Uterus (tissue), 4 donors: ENCODE results near the gene CENPN. TPM values are rescaled to one million over a fixed set of nuclear protein-coding genes. Genes with fewer than 3 reads are reported as not detected.

Experiments used
- DNase-seq, 2 donors: peaks; one replicate each; pipeline ENCODE4 v3.0.0-alpha.2; 2019 to 2020
- H3K27ac ChIP-seq, 2 donors: fragments of 200-600 bp; sonication (generic); 1 replicate in 1 of 2; 2 replicates in 1 of 2; pipeline ENCODE4 v1.5.1; 2016 to 2018
- H3K27me3 ChIP-seq, 2 donors: fragments of 200-600 bp; sonication (generic); one replicate each; pipeline ENCODE4 v1.5.1; 2018 to 2019; ENCODE audit warnings: control low read depth in 1 of 2
- H3K36me3 ChIP-seq, 2 donors: fragments of 200-600 bp; sonication (generic); one replicate each; pipeline ENCODE4 v1.5.1; 2019; ENCODE audit warnings: control low read depth in 1 of 2
- H3K4me1 ChIP-seq, 2 donors: fragments of 200-600 bp; sonication (generic); one replicate each; pipeline ENCODE4 v1.5.1; 2018 to 2019; ENCODE audit warnings: control low read depth in 1 of 2
- H3K4me3 ChIP-seq, 2 donors: fragments of 200-600 bp; sonication (generic); 1 replicate in 1 of 2; 2 replicates in 1 of 2; pipeline ENCODE4 v1.5.1; 2018 to 2019; ENCODE audit warnings: mild to moderate bottlenecking in 1 of 2
- H3K9me3 ChIP-seq, 2 donors: fragments of 200-600 bp; sonication (generic); one replicate each; pipeline ENCODE4 v1.5.1; 2019; ENCODE audit warnings: control low read depth in 1 of 2
- POLR2A ChIP-seq, 2 donors: fragments of 450-650 bp; IDR thresholded peaks; one replicate each; pipeline ENCODE4 v1.6.1; 2016; ENCODE audit warnings: antibody characterized with exemption in 2 of 2, mild to moderate bottlenecking in 1 of 2, moderate library complexity in 1 of 2
- intact Hi-C: fragments of 100-400 bp; cut with DNase I; formaldehyde crosslinking; loops from one replicate; pipeline ENCODE4 v1.15.1; 2023; ENCODE audit warnings: low total_unique reads
- total RNA-seq, 4 donors: library from RNA; depleted of rRNA in 3 of 4; stranded (reverse); fragments of >200 nt in 3 of 4; gene quantifications; one replicate each; pipeline versions ENCODE4 v1.1.0 to v1.2.4, GENCODE V29; 2014 to 2023
- TF ChIP-seq, protein P1 (sequence below), 4 experiments: fragments of 200-600 bp in 2 of 4; fragments of 450-650 bp in 2 of 4; sonication (generic) in 2 of 4; IDR thresholded peaks; one replicate each; pipeline ENCODE4 v1.5.1; 2016 to 2019; ENCODE audit warnings: antibody characterized with exemption in 4 of 4, mild to moderate bottlenecking in 2 of 4, moderate library complexity in 1 of 4
- donor health status: DM: yes; HTN: yes; CAD: no.

The CENPN gene
- total RNA-seq, 4 donors from 2014 or later, result 2.8 to 20.0 TPM; not detected in 2

DNA sequence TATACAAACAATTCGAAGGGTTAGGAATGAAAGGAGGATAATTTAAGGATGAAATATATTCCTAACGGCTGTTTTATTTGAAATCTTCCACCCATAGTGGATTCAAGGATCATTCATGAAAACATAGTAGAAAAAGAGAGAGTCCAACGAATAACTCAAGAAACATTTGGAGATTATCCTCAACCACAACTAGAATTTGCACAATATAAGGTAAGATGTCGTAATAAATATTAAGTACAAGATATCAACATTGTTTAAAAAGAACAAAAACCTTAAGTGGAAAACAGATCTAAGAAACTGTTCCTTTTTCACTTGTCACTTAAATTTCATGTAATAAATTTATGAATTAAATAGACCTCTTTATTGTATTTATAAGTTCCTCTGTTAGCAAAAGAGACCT lies 19.4 kb downstream of the CENPN start:
- TF ChIP-seq POLR2A (IDR thresholded peaks at IDR 0.05), result no peak
- TF ChIP-seq, protein P1, sequence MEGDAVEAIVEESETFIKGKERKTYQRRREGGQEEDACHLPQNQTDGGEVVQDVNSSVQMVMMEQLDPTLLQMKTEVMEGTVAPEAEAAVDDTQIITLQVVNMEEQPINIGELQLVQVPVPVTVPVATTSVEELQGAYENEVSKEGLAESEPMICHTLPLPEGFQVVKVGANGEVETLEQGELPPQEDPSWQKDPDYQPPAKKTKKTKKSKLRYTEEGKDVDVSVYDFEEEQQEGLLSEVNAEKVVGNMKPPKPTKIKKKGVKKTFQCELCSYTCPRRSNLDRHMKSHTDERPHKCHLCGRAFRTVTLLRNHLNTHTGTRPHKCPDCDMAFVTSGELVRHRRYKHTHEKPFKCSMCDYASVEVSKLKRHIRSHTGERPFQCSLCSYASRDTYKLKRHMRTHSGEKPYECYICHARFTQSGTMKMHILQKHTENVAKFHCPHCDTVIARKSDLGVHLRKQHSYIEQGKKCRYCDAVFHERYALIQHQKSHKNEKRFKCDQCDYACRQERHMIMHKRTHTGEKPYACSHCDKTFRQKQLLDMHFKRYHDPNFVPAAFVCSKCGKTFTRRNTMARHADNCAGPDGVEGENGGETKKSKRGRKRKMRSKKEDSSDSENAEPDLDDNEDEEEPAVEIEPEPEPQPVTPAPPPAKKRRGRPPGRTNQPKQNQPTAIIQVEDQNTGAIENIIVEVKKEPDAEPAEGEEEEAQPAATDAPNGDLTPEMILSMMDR (IDR thresholded peaks at IDR 0.05), result no peak
- H3K9me3 ChIP-seq, result no peaks in the 10 kb centered on the region
- H3K4me3 ChIP-seq, result no peak overlapping the region
- DNase-seq, result no peak
- no peaks in the 10 kb centered on the region for H3K27me3 ChIP-seq
- H3K36me3 ChIP-seq, result no peaks in the 10 kb centered on the region
- H3K27ac ChIP-seq, result no peak overlapping the region
- no peaks in the 10 kb centered on the region for H3K4me1 ChIP-seq
- intact Hi-C loops, result no loop called here

DNA sequence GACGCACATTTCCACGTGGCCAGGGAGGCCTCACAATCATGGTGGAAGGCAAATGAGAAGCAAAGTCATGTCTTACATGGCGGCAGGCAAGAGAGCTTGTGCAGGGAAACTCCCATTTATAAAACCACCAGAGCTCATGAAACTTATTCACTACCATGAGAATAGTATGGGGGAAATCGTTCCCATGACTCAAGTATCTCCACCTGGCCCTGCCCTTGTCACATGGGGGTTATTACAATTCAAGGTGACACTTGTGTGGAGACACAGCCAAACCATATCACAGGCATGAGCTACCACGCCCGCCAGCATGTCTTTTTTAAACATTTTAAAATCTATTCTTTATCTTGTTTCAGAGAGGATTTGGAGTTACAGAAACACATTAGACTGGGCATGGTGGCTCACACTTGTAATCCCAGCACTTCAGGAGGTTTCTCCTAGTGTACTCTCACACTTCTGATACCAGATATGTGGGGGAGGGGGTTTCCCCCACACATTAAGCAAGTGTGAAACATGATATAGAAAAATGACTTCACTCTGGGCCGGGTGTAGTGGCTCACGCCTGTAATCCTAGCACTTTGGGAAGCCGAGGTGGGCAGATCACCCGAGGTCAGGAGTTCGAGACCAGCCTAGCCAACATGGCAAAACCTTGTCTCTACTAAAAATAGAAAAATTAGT lies 23.1 kb downstream of the CENPN start:
- H3K27me3 ChIP-seq, result no peaks in the 10 kb centered on the region
- no peaks in the 10 kb centered on the region for H3K36me3 ChIP-seq
- no peak overlapping the region for H3K4me3 ChIP-seq
- no peak for DNase-seq
- TF ChIP-seq, protein P1 (IDR thresholded peaks at IDR 0.05), result no peak
- TF ChIP-seq POLR2A (IDR thresholded peaks at IDR 0.05), result no peak
- no peaks in the 10 kb centered on the region for H3K9me3 ChIP-seq
- intact Hi-C loops, result no loop called here
- H3K4me1 ChIP-seq, result no peaks in the 10 kb centered on the region
- no peak overlapping the region for H3K27ac ChIP-seq

DNA sequence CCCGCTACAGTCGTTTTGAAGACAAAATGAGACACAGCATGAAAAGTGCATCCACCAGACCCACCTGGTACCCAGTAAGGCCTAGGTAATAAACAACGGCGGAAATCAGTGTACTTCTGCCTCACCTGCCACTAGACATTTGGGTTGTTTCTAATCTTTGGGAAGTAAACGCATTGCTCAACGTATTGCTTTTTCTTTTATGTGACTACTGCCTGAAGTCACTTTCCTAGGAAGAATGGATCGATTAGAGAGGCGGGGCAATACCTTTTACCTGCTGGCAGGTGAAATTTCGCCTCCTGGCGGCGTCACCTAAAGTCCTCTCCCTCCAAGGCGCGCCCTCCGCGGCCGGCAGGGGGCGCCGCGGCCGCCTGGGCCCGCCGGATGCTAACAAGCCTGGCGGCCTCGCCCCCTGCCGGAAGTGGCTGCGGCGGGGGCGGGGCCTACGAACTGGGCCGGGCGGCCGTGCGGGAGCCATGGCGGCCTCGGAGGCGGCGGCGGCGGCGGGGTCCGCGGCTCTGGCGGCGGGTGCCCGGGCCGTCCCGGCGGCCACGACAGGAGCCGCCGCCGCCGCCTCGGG lies 28.5 kb downstream of the CENPN start, which contains the start of gene ATMIN:
Gene ATMIN (plus strand): TSS at position 445 of the 577 bp plus-strand sequence. CDS start 29 bp downstream, at position 474.
- Histone ChIP-seq H3K27ac (peak within 1 kb of the TSS; percentile 47 to 65), H3K9me3 (no peaks in the 10 kb centered on the region), H3K36me3 (no peaks in the 10 kb centered on the region), H3K27me3 (no peaks in the 10 kb centered on the region), H3K4me1 (no peaks in the 10 kb centered on the region), H3K4me3 (peak within 1 kb of the TSS; percentile 56 to 82)
- peak; percentile 75 to 83 for DNase-seq
- TF ChIP-seq, protein P1 (IDR thresholded peaks at IDR 0.05), result peak; percentile 87 to 98 (median 98)
- TF ChIP-seq POLR2A (IDR thresholded peaks at IDR 0.05), result peak in 1 of 2 donors; percentile 63
- intact Hi-C loops, result no loop called here

DNA sequence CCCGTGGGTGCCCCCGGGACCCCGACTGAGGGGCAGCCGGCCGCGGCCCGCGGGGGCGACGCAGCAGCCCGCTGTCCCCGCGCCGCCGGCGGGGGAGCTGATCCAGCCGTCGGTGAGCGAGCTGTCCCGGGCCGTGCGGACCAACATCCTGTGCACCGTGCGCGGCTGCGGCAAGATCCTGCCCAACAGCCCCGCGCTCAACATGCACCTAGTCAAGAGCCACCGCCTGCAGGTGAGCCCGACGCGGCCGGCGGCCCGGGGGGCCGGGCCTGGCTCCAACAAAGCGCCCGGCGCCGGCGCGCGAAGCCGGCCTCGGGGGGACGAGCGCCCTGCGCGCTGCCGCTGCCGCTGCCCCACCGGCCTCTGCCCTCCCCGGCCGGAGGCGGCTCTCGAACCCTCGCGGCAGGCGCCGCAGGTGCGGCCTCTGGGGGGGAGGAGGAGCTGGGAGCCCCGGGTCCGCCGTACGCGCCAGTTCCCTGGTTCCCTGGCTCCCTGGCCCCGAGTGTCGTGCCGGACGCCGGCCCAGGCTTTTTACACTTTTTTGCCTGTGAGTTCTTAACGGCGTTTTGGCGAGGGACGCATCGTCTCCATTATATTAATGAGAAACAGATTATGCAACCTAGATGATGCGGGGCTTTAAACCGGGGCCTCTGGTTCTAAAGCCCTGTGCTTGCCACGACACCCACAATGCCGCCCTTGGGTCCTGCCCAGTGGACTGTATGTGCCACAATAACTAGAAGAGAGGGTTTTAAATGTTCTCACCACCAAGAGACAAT lies 29.1 kb downstream of the CENPN start:
- H3K36me3 ChIP-seq, result no peaks in the 10 kb centered on the region
- DNase-seq, result peak in 1 of 2 donors; percentile 19
- H3K4me3 ChIP-seq, result peak overlapping the region; percentile 56 to 82
- intact Hi-C loops, result no loop called here
- H3K27ac ChIP-seq, result peak overlapping the region; percentile 47 to 65
- H3K27me3 ChIP-seq, result no peaks in the 10 kb centered on the region
- H3K4me1 ChIP-seq, result no peaks in the 10 kb centered on the region
- no peaks in the 10 kb centered on the region for H3K9me3 ChIP-seq
- TF ChIP-seq, protein P1 (IDR thresholded peaks at IDR 0.05), result no peak
- no peak for TF ChIP-seq POLR2A (IDR thresholded peaks at IDR 0.05)
